ENCODE measurements around the gene SUGP2.
"Not testable (repeated sequence)": the region's sequence is repeated elsewhere in the genome, so short reads cannot be mapped to it uniquely, and the experiment has no call there.

SUGP2 gene

GRCh38 chr19:18990128-18990708 is 43.1 kb downstream of the SUGP2 start:
- no peak for DNase-seq (ENCODE audit: low spot score)

DNA sequence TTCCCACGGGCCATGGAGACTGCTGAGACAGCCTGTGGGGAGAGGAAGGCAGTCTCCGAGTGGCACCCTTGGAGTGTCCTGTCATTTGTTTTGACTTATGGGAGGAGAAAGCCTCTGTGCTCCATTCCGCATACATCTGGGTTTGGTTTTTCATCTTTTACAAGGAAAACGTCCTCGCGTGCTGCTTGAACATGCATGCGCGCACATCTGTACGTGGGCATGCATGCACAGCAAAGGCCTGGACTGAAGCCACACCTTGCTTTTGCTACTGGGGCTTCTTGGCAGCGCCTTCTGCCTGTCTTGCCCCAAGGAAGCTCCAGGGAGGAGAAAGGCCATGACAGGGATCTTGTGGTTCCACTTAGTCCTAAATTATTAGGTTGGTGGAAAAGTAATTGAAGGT is 44.0 kb downstream of the SUGP2 start:
- DNase-seq (ENCODE audit: low spot score): no peak

- no peak for DNase-seq (ENCODE audit: low spot score)
These were observed 45.9 kb downstream of the SUGP2 start for GRCh38 chr19:18987456-18987855.

GRCh38 chr19:18985257-18985656 is 48.1 kb downstream of the SUGP2 start:
- DNase-seq (ENCODE audit: low spot score): no peak

DNA sequence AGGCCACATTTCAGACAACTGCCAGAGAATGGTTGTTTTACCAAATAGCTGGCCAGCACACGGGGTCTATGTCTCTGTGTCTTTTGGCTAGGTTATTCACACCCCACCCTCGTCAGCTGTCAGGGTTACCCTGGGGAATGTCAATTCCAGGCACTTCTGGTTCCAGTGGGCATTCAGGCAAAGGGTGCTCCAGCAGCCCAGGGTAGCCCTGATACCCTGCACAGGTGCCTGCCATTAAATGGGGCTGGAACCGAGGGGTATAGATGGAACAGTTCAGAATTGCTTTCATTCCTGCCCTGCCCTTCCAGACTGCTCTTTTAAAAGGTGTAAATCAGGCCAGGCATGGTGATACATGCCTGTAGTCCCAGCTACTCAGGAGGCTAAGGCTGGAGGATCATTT is 49.1 kb downstream of the SUGP2 start:
- DNase-seq (ENCODE audit: low spot score): no peak

GRCh38 chr19:18982669-18983068 is 50.6 kb downstream of the SUGP2 start:
- no peak for DNase-seq (ENCODE audit: low spot score)

- DNase-seq (ENCODE audit: low spot score): no peak
These were observed 52.8 kb downstream of the SUGP2 start for GRCh38 chr19:18980432-18981020.

DNA sequence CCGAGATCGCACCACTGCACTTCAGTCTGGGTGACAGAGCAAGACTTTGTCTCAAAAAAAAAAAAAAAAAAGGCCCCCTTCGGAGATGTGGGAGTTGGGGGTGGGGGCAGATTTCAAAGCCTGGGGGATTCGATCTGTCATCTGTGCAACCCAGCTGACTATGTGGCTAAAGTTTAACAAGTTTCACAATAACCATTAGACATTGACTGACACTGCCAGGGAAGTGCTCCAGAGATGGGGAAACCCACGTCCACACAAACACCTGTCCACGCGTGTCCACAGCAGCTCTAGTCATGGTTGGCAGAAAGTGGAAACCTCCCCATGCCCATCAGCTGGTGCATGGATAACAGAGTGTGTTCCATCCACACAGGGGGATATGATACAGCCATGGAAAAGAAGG is 54.7 kb downstream of the SUGP2 start:
- no peak for DNase-seq (ENCODE audit: low spot score)

DNA sequence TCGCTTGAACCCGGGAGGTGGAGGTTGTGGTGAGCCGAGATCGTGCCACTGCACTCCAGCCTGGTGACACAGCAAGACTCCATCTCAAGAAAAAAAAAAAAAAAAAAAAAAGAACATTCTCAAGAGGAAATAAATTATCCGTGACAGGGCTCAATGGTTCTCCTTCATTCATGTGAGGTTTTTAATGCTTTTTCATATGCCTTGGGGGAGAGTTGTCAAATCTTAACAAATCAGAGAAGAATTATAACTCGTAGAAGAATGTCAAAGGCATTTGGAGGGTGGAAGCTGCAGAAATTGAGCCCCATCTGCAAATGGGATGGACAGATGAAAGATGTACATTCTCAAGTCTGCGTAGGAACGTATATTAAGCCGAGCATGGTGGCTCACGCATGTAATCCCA is 57.4 kb downstream of the SUGP2 start:
- DNase-seq (ENCODE audit: low spot score): no peak

DNA sequence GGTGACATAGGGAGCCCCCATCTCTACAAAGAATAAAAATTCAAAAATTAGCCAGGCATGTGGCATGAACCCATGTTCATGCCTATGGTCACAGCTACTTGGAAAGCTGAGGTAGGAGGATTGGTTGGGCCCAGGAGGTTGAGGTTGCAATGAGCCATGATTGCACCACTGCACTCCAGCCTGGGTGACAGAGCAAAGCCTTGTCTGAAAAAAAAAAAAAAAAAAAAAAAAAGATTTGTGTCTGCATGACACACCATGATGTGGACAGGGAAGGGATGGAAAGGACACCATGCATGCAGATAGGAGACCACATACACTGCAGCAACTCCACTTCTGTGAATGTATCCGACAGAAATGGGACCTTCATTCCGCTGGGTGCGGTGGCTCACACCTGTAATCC is 58.3 kb downstream of the SUGP2 start:
- no peak for DNase-seq (ENCODE audit: low spot score)

- DNase-seq (ENCODE audit: low spot score): no peak
These were observed 60.5 kb downstream of the SUGP2 start for GRCh38 chr19:18972851-18973250.

GRCh38 chr19:18972301-18972811 is 61.0 kb downstream of the SUGP2 start:
- no peak for DNase-seq (ENCODE audit: low spot score)

DNA sequence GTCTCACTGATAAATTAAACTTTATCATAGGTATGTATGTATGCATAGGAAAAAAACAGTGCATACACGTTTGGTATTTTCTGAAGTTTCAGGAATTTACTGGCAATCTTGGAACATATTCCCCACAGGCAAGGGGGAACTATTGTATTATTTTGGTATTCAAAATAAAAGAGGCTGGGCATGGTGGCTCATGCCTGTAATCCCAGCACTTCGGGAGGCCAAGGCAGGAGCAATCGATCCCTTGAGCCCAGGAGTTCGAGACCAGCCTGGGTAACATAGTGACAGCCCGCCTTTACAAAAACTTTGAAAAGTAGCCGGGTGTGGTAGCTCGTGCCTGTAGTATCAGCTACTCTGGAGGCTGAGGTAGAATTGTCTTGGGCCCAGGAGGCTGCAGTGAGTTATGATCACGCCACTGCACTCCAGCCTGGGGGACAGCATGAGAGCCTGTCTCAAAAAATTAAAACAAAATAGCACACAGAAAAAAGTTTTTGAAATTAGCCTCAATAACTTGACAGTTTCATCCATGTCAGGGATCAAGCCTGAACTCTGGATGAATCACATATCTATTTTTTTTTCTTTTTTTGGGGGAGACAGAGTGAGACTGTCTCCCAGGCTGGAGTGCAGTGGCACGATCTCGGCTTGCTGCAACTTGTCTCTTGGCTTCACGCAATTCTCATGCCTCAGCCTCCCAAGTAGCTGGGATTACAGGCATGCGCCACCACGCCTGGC is 63.2 kb downstream of the SUGP2 start:
- no peak for DNase-seq (ENCODE audit: low spot score)

DNA sequence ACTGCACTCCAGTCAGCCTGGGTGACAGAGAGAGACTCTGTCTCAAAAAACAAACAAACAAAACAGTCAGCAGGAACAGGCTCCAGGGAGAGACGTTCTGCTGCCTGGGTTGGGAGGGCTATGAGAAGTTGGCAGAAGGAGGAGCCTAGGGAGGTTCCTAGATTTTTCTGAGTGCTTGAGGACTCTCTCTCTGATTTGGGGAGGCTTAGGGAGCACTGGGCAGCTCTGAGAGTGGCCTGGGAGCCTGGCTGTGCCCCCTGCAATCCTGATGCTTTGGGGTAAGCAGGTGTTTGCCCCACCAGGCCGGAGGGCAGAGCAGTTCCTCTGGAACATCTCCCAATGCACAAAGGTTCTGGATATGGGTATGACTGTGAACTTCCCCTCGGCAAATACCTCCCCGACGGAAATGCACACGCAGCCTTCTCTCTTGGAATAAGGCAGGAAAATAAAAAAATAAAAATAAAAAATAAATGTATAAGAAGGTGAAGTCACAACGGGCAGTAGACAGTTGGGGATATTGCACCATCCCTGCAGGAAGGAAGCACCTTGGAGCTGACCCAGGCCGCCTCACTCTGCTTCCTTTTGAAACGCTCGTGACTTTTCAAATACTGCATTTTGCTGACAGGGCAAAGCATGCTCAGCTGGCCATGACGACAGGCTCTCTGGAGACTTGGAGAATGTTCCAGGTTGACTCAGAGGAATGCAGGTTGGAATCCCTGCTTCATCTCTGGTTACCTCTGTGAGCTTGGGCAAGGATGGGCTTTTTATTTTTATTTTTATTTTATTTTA is 65.8 kb downstream of the SUGP2 start:
- no peak for DNase-seq (ENCODE audit: low spot score)

DNA sequence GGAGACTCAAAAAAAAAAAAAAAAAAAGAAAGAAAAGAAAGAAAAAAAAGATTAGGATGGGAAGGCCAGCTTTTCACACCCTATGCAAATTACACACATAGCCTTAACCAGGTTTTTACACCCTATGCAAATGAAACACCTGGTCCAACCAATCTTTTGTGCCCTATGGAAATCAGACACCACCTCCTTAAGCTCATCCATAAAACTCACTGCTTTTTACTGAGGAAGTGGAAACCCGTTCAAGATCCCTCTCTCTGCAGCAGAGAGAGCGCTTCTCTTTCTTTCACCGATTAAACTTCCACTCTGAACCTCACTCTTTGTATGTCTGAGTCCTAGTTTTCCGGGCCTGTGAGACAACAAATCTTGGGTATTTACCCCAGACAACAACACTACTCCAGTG is 67.0 kb downstream of the SUGP2 start:
- DNase-seq (ENCODE audit: low spot score): no peak

GRCh38 chr19:18964121-18964520 is 69.2 kb downstream of the SUGP2 start:
- no peak for DNase-seq (ENCODE audit: low spot score)

DNA sequence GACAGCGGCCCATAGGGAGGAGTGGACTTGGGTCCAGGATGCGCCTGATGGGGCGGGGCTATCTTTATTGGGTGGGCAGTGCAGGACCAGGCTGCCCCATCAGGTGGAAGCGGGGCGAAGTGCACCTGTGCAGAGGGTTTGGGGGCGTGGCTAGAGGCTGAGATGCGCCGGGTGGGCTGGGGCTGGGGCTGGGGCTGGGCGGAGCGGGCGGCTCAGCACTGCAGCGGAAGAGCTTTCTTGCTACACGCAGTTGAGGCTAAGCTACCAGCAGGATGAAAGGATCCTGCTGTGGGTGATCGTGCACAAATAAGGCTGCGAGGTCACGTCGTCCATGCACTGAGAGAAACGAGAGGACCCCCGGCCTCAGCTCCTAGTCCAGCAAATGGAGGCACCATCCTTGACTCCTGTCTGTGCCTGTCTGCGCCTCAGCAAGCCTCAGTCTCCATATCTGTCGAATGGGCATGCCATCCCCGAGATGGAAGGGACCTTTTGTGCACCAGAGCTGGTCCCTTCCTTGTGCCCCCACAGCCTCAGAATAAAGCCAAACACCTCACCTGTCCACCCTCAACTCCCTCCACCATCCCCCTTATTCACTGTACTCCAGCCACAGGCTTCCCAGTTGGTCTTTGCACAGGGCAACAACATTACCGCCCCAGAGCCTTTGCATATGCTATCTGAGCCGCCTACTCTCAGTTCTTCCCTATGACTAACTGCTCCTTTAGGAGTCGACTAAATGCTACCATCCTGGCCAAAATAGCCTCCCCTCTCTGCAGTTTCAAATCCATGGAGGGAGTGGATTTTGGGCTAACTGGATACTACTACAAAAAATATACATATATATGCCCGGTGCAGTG is 71.3 kb downstream of the SUGP2 start:
- DNase-seq (ENCODE audit: low spot score): no peak

- no peak for DNase-seq (ENCODE audit: low spot score)
These were observed 72.9 kb downstream of the SUGP2 start for GRCh38 chr19:18960370-18960769.

GRCh38 chr19:18955042-18955441 is 78.3 kb downstream of the SUGP2 start:
- DNase-seq (ENCODE audit: low spot score): no peak

- no peak for DNase-seq (ENCODE audit: low spot score)
These were observed 79.2 kb downstream of the SUGP2 start for GRCh38 chr19:18954094-18954493.

DNA sequence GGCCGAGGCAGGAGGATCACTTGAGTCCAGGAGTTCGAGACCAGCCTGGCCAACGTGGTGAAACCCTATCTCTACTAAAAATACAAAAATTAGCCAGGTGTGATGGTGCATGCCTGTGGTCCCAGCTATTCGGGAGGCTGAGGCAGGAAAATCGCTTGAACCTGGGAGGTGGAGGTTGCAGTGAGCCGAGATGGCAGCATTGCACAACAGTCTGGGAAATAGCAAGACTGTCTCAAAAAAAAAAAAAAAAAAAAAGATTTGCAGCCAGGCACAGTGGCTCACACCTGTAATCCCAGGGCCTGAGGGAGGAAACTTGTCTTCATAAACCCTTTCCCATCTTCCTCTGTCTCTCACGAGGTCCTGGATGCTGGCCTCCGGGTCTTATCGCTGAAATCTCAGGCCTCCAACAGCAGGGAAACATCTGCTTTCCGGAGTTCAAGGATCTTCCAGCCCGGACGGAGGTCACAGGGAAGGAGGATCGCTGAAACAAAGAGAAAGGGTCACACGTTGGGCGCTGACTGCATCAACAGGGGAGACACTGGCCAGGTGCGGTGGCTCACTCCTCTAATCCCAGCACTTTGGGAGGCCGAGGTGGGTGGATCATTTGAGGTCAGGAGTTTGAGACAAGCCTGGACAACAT is 80.8 kb downstream of the SUGP2 start:
- DNase-seq (ENCODE audit: low spot score): not testable (repeated sequence)

Measured in cerebellar cortex (tissue), 1 donor.